Activated gamma-delta T cell treated with Interleukin-2 at 50 U/mL for 16 hours (primary cell): ENCODE measurements around the gene INSR.
"Not testable (repeated sequence)": the region's sequence is repeated elsewhere in the genome, so short reads cannot be mapped to it uniquely, and the experiment has no call there.

ENCODE experiments used
- DNase-seq: peaks from one replicate; pipeline ENCODE4 v3.0.0-alpha.2; 2020

The INSR gene

GRCh38 chr19:7216373-7216902 is 77.8 kb downstream of the INSR start:
- DNase-seq = no peak

DNA sequence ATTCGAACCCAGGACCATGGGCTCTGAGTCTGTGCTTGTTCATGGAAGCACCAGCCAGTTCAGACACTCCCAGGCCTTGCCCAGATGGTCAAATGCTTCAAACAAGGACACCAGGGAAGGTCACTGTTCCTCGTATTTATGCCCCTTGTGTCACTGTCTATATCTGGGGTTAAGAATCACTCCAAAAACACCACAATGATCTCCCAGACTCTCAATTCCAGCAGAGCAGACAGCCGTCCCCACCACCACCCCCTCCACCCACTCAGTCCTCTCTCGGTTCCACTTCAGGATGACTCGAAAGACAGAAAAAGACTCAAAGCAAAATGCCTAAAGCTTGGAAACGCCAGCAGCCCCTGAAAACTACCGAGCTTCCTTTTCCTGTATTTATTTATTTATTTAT is 79.0 kb downstream of the INSR start:
- no peak for DNase-seq

GRCh38 chr19:7214324-7215089 is 79.7 kb downstream of the INSR start:
- no peak for DNase-seq

DNA sequence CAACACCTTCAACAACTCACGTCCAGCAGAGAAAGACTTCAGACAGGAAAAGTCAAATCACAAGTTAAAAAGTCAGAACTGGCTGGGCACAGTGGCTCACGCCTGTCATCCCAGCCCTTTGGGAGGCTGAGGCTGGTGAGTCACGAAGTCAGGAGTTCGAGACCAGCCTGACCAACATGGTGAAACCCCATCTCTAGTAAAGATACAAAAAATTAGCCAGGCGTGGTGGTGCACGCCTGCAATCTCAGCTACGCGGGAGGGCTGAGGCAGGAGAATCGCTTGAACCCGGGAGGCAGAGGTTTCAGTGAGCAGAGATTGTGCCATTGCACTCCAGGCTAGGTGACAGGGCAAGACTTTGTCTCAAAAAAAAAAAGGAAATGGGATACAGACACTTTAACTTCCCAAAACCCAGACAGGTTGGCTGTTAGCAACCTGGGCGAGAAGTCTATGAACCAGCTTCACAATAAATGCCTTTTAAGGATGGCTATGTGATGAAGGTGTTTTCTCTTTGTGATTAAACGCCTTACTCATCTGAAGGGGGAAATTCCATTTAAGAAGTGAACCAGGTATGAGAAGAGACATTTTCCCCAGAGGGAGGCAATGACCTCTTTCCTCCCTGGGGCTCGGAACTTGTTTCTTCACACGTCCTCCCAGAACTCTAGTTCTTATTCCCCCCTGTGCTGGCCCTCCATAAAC is 80.4 kb downstream of the INSR start:
- DNase-seq = no peak

- DNase-seq = no peak
These were observed 82.8 kb downstream of the INSR start for GRCh38 chr19:7211191-7211951.

DNA sequence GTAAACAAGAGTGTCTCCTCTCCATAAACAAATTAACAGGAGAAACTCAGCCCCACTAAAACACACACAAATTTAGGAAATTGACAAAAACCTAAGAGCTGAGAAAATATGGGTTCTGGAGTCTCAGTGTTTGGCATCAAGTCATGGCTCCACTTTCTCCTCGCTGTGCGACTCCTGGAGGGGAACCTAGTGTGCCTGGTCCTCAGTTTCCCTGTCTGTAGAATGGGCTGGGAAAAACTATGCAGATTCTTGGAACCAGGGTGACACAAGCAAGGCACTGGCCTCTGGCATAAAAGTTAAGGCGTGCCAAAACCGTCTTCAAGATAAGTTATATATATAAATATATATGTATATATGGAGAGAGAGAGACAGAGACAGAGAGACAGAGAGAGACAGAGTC is 83.9 kb downstream of the INSR start:
- no peak for DNase-seq

- DNase-seq = not testable (repeated sequence)
These were observed 84.5 kb downstream of the INSR start for GRCh38 chr19:7209597-7210325.

DNA sequence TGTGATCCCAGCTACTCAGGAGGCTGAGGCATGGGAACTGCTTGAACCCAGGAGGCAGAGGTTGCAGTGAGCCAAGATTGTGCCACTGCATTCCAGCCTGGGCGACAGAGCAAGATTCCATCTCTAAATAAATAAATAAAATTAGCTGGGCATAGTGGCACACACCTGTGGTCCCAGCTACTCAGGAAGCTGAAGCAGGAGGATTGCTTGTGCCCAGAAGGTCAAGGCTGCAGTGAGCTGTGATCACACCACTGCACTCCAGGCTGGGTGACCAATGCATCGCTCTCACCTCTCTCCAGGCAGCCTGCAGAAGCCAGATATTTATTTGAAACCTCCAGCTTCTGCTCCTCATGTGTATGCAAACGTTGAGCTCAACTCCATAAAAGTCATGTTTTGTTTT is 85.2 kb downstream of the INSR start:
- not testable (repeated sequence) for DNase-seq

GRCh38 chr19:7203332-7203731 is 90.9 kb downstream of the INSR start:
- DNase-seq = no peak

GRCh38 chr19:7202888-7203287 is 91.3 kb downstream of the INSR start:
- DNase-seq = no peak

GRCh38 chr19:7200736-7201135 is 93.5 kb downstream of the INSR start:
- no peak for DNase-seq

DNA sequence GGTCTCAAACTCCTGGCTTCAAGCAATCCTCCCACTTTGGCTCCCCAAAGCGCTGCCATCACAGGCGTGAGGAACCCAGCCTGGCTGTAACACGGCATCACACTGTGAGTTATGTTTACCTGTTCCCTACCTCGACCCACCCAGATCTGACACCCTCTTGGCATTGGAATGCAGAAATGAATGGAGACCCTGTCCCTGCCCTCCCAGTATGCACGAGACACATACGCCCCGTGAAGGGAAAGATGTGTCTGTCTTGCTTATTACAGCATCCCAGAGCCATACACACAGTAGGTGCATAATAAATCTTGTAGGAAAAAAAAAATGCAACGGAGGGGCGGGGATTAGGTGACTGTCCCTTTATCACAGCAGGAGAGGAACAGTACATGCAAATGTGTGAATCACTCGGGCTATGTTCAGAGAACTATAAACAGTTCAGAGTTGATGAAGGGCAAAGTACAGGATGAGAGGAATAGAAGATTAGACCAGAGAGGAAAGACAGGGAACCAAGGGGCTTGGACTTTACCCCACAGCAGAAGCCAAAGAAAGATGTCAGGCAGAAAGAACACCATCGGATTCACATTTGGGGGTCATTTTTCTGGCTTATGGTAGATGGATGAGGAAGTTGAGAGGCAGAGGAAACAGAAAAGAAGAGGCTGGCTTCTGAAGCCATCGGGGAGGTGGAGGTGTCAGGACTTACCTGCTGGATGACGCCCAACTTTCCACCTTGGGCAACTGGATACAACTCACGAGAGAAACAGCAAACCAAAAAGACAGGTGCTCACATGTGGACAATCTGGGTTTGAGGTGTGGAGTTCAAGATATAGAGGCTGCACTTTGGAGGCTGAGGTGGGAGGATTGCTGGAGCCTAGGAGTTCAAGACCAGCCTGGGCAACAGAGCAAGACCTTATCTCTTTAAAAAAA is 94.3 kb downstream of the INSR start:
- no peak for DNase-seq

GRCh38 chr19:7197760-7198696 is 96.2 kb downstream of the INSR start:
- peak; percentile 87 for DNase-seq

DNA sequence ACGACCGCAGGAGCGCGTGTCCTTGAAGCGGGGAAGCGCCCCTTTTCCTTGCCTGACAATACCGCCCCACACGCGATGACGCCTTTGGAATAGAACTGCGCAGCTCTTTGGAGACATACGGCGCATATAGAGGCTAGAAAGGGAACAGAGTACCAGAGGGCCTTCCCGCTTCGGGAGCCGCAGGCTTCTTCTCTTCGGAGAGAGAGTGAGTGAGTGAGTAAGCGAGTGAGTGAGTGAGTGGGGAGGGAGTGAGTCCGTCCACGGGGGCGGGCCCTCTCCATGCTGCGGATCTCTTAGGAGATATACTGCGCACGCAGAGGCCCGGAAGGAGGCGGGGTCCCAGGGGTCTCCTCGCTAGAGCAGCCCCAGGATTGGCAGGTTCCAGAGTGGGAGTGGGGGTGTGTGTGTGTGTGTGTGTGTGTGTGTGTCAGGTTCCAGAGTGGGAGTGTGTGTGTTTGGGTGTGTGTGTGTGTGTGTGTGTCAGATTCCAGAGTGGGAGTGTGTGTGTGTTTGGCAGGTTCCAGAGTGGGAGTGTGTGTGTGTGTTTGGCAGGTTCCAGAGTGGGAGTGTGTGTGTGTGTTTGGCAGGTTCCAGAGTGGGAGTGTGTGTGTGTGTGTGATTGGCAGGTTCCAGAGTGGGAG is 97.0 kb downstream of the INSR start:
- DNase-seq = peak; percentile 86

GRCh38 chr19:7196763-7197118 is 97.5 kb downstream of the INSR start:
- no peak for DNase-seq

GRCh38 chr19:7195046-7195445 is 99.2 kb downstream of the INSR start:
- no peak for DNase-seq

- DNase-seq = no peak
These were observed 99.6 kb downstream of the INSR start for GRCh38 chr19:7194566-7194965.

DNA sequence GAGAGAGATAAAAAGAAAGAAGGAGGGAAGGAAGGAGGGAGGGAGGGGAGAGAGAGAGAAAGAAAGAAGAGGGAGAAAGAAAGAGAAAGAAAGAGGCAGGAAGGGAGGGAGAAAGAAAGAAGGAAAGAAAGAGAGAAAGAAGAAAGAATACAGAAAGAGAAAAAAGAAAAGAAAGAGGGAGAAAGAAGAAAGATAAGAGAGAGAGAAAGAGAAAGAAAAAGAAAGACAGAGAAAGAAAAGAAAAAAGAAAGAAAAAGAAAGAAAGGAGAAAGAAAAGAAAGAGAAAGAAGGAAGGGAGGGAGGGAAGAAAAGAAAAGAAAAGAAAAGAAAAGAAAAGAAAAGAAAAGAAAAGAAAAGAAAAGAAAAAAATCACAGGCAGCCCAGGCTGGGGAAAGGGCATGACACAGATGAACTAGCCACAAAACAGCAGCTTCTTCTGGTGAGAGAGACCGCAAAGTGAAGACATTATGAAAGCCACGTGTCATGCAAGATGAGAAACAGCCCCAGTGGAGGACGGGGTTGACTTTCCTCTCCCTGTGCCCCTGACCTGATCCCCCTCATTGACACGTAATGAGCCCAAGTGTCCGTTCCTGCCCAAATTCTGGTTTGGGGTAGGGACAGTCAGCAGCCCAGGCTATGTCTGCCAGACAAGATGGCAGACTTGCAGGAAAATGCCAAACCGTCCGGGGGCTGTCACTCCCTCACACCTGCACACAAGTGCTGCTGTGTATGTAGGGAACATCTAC is 102.1 kb downstream of the INSR start:
- DNase-seq = peak; percentile 47
